ENCODE results near the gene SLC34A1. TPM values are rescaled to one million over a fixed set of nuclear protein-coding genes. Genes with fewer than 3 reads are reported as not detected.
"Not testable (repeated sequence)": the region's sequence is repeated elsewhere in the genome, so short reads cannot be mapped to it uniquely, and the experiment has no call there.

Gene SLC34A1
- total RNA-seq, 4 donors from 2014 or later: not detected

- Histone ChIP-seq H3K4me1 (no peaks in the 10 kb centered on the region), H3K36me3 (no peaks in the 10 kb centered on the region), H3K9me3 (no peaks in the 10 kb centered on the region), H3K27ac (no peak overlapping the region), H3K4me3 (no peak overlapping the region), H3K27me3 (no peaks in the 10 kb centered on the region)
- intact Hi-C loops (cut with DNase I; ENCODE audit: low total_unique reads): no loop called here
- DNase-seq: no peak
- TF ChIP-seq POLR2A (IDR thresholded peaks at IDR 0.05) (no peak), CTCF (IDR thresholded peaks at IDR 0.05) (no peak)
Measured at GRCh38 chr5:177336603-177337494, 47.4 kb upstream of the SLC34A1 start.

DNA sequence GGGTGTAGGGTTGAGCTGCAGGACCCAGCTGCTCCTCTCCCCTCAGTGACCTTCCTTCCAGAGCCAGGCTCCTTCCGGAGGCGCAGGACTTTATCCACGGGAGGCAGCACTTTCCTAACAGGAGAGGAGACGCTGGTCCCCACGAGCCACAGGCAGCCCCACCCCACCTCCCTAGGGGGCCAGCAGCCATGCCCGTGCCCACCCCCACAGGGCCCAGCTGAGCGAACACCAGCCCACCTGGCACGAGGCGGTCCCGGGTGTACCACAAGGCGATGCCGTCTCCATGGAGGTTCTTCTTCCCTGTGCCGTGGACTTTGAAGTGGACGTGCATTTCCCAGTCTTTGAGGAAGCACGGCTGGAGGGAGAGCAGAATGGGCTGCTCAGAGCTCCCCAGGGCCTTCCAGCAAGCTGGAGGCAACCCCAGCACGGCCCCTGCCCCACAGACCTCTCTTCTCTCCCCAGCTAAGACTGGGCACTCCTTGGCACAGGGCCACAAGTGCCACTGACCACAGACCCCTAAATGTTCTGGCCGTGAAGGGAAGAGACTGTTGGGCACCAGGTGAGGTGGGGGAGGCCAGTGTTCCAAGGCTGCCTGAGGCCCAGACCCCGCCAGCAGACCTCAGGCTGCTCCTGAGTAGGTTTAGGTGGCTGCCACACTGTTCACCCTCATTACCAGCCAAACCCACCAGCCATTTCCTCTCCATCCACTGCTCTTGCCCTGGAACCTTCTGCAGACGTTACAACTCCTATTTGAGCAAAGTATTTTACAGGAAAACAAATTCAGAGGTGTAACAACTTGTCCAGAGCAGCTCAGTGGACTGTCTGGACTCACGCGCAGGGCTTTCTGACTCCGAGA lies 45.8 kb upstream of the SLC34A1 start:
- TF ChIP-seq POLR2A (IDR thresholded peaks at IDR 0.05): no peak
- TF ChIP-seq CTCF (IDR thresholded peaks at IDR 0.05): no peak
- no peak for DNase-seq
- H3K36me3 ChIP-seq: no peaks in the 10 kb centered on the region
- H3K9me3 ChIP-seq: no peaks in the 10 kb centered on the region
- no peak overlapping the region for H3K27ac ChIP-seq
- no peaks in the 10 kb centered on the region for H3K4me1 ChIP-seq
- intact Hi-C loops (cut with DNase I; ENCODE audit: low total_unique reads): no loop called here
- H3K4me3 ChIP-seq: no peak overlapping the region
- no peaks in the 10 kb centered on the region for H3K27me3 ChIP-seq

DNA sequence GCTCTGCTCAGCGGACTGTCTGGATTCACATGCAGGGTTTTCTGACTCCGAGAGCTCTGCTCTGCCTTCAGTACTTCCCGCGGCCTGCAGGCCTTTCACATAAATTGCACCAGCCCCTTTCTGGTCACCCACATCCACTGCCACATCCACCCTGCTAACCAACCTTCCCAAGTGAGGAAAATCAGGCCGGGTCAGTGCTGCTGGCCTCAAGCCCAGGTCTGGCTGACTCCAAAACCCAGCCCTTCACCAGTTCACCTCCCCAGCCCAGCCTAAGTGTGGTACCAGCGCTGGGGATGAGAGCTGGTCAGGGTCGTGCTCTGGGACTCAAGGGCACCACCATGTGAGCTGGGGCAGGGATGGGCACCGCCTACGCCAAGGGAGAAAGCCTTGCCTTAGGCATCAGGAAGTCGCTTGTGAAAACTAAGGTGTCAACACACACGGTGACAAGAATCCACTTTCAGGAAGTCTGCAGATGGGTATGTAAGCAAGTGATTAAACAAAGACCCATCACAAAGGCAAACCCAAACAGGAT lies 45.1 kb upstream of the SLC34A1 start:
- intact Hi-C loops (cut with DNase I; ENCODE audit: low total_unique reads): no loop called here
- Histone ChIP-seq H3K27ac (no peak overlapping the region), H3K9me3 (no peaks in the 10 kb centered on the region), H3K27me3 (no peaks in the 10 kb centered on the region), H3K4me1 (no peaks in the 10 kb centered on the region), H3K36me3 (no peaks in the 10 kb centered on the region), H3K4me3 (no peak overlapping the region)
- DNase-seq: no peak
- TF ChIP-seq CTCF (IDR thresholded peaks at IDR 0.05): no peak
- no peak for TF ChIP-seq POLR2A (IDR thresholded peaks at IDR 0.05)

- H3K4me3 ChIP-seq; DNase-seq; H3K4me1 ChIP-seq; H3K9me3 ChIP-seq; intact Hi-C loops (cut with DNase I; ENCODE audit: low total_unique reads); H3K27ac ChIP-seq; H3K36me3 ChIP-seq; H3K27me3 ChIP-seq: not testable (repeated sequence)
Measured at GRCh38 chr5:177343000-177343399, 41.2 kb upstream of the SLC34A1 start.

DNA sequence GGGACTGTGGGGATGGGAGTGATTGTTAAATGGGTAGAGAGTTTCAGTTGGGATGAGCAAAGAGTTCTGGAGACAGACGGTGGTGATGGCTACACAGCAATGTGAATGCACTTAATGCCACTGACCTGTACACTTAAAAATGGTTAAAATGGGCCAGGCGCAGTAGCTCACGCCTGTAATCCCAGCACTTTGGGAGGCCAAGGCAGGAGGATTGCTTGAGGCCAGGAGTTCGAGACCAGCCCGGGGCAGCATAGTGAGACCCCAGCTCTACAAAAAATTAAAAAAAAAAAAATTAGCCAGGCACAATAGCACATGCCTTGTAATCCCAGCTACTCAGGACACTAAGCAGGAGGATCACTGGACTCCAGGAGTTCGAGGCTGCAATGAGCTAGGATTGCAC lies 40.5 kb upstream of the SLC34A1 start:
- TF ChIP-seq CTCF (IDR thresholded peaks at IDR 0.05) (no peak), POLR2A (IDR thresholded peaks at IDR 0.05) (no peak)
- Histone ChIP-seq H3K27me3 (no peaks in the 10 kb centered on the region), H3K9me3 (no peaks in the 10 kb centered on the region), H3K36me3 (no peaks in the 10 kb centered on the region), H3K27ac (no peak overlapping the region), H3K4me1 (no peaks in the 10 kb centered on the region), H3K4me3 (no peak overlapping the region)
- intact Hi-C loops (cut with DNase I; ENCODE audit: low total_unique reads): no loop called here
- DNase-seq: no peak

Data from uterus (tissue), 4 donors.